ENCODE results near the gene AGMO.

AGMO gene

DNA sequence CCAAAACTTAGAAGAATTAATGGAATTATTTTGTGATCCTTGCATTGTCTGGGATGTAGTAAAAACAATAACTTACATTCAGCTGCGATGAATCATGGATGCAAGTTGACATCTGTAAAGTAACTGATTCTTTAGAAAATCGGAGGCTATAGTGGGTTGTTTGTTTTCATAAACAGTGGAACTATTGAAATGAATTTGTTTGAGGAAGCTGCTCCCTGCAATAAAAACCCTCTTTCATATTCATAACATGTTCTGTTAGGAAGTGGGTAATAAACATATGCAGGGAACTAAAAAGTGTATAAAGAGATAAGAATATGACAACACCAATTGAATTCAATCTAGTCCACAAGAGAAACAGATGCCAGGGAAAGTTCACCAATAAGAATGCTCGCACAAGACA lies 53.6 kb downstream of the AGMO start:
- TF ChIP-seq, protein P1, sequence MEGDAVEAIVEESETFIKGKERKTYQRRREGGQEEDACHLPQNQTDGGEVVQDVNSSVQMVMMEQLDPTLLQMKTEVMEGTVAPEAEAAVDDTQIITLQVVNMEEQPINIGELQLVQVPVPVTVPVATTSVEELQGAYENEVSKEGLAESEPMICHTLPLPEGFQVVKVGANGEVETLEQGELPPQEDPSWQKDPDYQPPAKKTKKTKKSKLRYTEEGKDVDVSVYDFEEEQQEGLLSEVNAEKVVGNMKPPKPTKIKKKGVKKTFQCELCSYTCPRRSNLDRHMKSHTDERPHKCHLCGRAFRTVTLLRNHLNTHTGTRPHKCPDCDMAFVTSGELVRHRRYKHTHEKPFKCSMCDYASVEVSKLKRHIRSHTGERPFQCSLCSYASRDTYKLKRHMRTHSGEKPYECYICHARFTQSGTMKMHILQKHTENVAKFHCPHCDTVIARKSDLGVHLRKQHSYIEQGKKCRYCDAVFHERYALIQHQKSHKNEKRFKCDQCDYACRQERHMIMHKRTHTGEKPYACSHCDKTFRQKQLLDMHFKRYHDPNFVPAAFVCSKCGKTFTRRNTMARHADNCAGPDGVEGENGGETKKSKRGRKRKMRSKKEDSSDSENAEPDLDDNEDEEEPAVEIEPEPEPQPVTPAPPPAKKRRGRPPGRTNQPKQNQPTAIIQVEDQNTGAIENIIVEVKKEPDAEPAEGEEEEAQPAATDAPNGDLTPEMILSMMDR (conservative IDR thresholded peaks at IDR 0.05; ENCODE audit: low read depth, low read length) = no peak
- no peak overlapping the region for H3K27ac ChIP-seq
- no peak overlapping the region for H3K4me2 ChIP-seq
- no peak overlapping the region for H3K9ac ChIP-seq
- no peaks in the 10 kb centered on the region for H4K20me1 ChIP-seq (ENCODE audit: insufficient read depth)
- H3K4me3 ChIP-seq (IDR thresholded peaks at IDR 0.05; ENCODE audit: insufficient read depth, low read depth, low read length) = no peak overlapping the region
- H3K36me3 ChIP-seq (ENCODE audit: insufficient read depth) = no peaks in the 10 kb centered on the region
- H2AFZ ChIP-seq (ENCODE audit: low read depth) = no peak overlapping the region
- no peaks in the 10 kb centered on the region for H3K79me2 ChIP-seq (ENCODE audit: insufficient read depth, low read depth)
- no peaks in the 10 kb centered on the region for H3K27me3 ChIP-seq (ENCODE audit: insufficient read depth, low read depth)
- no peaks in the 10 kb centered on the region for H3K4me1 ChIP-seq (ENCODE audit: low read depth, poor library complexity, severe bottlenecking)

DNA sequence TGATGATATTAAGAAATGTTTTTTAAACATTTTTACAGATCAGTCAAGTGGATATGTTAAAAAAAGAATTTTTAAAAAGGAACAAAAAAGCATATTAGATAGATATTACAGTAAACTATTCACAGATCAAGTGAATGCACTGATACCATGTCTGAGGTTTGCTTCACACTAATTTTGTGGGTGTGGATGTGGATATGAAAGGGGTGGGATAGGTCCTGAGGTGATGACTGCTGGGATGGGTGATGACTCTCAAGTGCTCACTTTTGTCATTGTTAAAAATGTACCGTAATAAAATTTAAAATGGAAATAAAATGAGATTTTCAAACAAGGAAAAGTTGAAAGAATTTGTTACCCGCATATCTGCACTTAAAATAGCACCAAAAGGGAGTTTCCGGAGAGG lies 54.1 kb downstream of the AGMO start:
- no peaks in the 10 kb centered on the region for H4K20me1 ChIP-seq (ENCODE audit: insufficient read depth)
- no peaks in the 10 kb centered on the region for H3K79me2 ChIP-seq (ENCODE audit: insufficient read depth, low read depth)
- no peaks in the 10 kb centered on the region for H3K27me3 ChIP-seq (ENCODE audit: insufficient read depth, low read depth)
- TF ChIP-seq, protein P1 (conservative IDR thresholded peaks at IDR 0.05; ENCODE audit: low read depth, low read length) = no peak
- no peaks in the 10 kb centered on the region for H3K4me1 ChIP-seq (ENCODE audit: low read depth, poor library complexity, severe bottlenecking)
- H3K36me3 ChIP-seq (ENCODE audit: insufficient read depth) = no peaks in the 10 kb centered on the region
- no peak overlapping the region for H3K4me2 ChIP-seq
- H3K9ac ChIP-seq = no peak overlapping the region
- no peak overlapping the region for H3K4me3 ChIP-seq (IDR thresholded peaks at IDR 0.05; ENCODE audit: insufficient read depth, low read depth, low read length)
- H2AFZ ChIP-seq (ENCODE audit: low read depth) = no peak overlapping the region
- H3K27ac ChIP-seq = no peak overlapping the region

DNA sequence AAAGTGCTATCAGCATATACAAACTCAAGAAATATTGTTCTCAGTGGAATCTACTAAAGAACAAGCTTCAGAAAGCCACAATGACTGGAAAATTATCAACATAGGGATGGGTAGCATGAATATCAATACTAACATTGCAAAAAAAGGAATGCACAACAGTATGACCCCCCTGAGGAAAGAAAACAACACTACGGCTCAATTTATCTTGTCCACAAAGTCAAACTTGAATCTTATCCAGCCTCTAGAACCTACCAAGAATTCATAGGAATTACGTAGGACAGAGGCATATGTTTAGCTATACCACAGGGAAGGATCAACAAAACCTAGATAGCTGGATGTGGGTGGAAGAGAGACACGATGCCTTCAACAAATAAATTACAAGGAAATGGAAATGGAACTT lies 54.6 kb downstream of the AGMO start:
- Histone ChIP-seq H3K27ac (no peak overlapping the region), H4K20me1 (ENCODE audit: insufficient read depth) (no peaks in the 10 kb centered on the region)

DNA sequence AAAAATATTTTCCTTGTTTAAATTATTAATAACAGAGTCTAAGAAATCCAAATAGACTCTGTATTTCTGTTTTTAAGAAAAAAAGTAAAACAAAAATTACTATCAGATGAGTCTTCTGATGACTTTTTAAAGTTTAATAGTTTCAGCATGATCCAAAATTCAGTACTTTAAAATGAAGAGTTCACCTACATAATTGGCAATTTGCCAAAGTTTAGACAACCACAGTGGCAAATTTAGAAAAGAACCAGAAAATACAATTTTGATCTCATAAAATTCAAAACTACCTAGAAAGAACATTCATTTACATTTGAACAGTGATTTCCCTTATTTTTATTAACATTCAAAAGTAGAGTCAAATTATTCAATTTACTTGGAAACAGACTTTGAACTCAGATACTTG lies 56.1 kb downstream of the AGMO start:
- H3K4me2 ChIP-seq = no peak overlapping the region
- no peaks in the 10 kb centered on the region for H3K4me1 ChIP-seq (ENCODE audit: low read depth, poor library complexity, severe bottlenecking)
- no peaks in the 10 kb centered on the region for H3K36me3 ChIP-seq (ENCODE audit: insufficient read depth)
- H2AFZ ChIP-seq (ENCODE audit: low read depth) = no peak overlapping the region
- H3K27ac ChIP-seq = no peak overlapping the region
- H3K4me3 ChIP-seq (IDR thresholded peaks at IDR 0.05; ENCODE audit: insufficient read depth, low read depth, low read length) = no peak overlapping the region
- H3K27me3 ChIP-seq (ENCODE audit: insufficient read depth, low read depth) = no peaks in the 10 kb centered on the region
- H3K79me2 ChIP-seq (ENCODE audit: insufficient read depth, low read depth) = no peaks in the 10 kb centered on the region
- no peaks in the 10 kb centered on the region for H4K20me1 ChIP-seq (ENCODE audit: insufficient read depth)
- TF ChIP-seq, protein P1 (conservative IDR thresholded peaks at IDR 0.05; ENCODE audit: low read depth, low read length) = no peak
- no peak overlapping the region for H3K9ac ChIP-seq

More for the DNA sequence above, 54.6 kb downstream of the AGMO start:
- TF ChIP-seq, protein P1 (conservative IDR thresholded peaks at IDR 0.05; ENCODE audit: low read depth, low read length) = no peak
- no peaks in the 10 kb centered on the region for H3K4me1 ChIP-seq (ENCODE audit: low read depth, poor library complexity, severe bottlenecking)
- H3K4me2 ChIP-seq = no peak overlapping the region
- H3K9ac ChIP-seq = no peak overlapping the region
- H3K4me3 ChIP-seq (IDR thresholded peaks at IDR 0.05; ENCODE audit: insufficient read depth, low read depth, low read length) = no peak overlapping the region
- H3K36me3 ChIP-seq (ENCODE audit: insufficient read depth) = no peaks in the 10 kb centered on the region
- H2AFZ ChIP-seq (ENCODE audit: low read depth) = no peak overlapping the region
- no peaks in the 10 kb centered on the region for H3K79me2 ChIP-seq (ENCODE audit: insufficient read depth, low read depth)
- H3K27me3 ChIP-seq (ENCODE audit: insufficient read depth, low read depth) = no peaks in the 10 kb centered on the region
